NCI-H774 (cell line): ENCODE data around the gene DGKK.
"Not testable (repeated sequence)": the region's sequence is repeated elsewhere in the genome, so short reads cannot be mapped to it uniquely, and the experiment has no call there.

Experiments used
- DNase-seq: peaks from one replicate; lab custom pipeline; 2025; lab: John Stamatoyannopoulos, UW

DGKK gene

GRCh38 chrX:50431623-50432022, 39.0 kb downstream of the DGKK start:
- DNase-seq = no peak

GRCh38 chrX:50430917-50431575, 39.6 kb downstream of the DGKK start:
- no peak for DNase-seq

- DNase-seq = no peak
Measured at GRCh38 chrX:50428174-50428573, 42.5 kb downstream of the DGKK start.

DNA sequence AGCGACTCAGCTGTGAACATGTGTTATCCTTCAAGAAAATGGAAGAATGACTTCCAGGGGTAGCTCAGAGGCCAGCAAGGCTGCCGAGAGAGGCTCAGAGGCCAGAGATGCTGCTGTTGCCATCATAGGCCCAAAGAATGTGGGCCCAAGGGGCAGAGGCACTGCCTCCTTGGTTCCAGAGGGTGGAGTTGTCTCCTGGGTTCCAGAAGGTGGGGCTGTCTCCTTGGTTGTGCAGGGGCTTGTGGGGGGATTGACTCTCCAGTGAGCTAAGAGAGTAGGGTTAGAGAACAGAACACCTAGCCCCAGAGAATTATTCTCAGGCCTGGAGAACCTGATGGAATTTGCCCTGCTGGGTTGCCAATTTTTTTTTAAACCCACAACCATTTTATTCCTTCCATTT, 62.6 kb downstream of the DGKK start:
- DNase-seq = no peak

DNA sequence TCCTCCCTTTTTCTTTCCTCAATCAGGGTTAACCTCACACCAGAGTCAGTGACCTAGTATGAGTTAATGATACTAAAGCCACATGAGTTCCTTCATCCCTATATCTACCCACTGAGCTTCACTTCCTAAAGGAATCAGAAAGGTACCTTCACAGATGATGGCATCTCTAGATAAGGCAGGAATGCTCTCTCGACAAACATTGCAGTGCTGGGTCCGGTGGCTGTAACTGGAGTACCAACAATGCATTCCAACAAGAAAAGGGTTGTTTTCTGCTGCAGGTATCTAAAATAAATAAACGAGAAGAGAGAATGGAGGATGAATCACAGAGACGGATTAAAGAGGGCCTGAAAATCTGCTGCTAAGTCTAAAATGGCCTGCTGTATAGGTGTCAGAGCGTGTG, 66.7 kb downstream of the DGKK start:
- no peak for DNase-seq

DNA sequence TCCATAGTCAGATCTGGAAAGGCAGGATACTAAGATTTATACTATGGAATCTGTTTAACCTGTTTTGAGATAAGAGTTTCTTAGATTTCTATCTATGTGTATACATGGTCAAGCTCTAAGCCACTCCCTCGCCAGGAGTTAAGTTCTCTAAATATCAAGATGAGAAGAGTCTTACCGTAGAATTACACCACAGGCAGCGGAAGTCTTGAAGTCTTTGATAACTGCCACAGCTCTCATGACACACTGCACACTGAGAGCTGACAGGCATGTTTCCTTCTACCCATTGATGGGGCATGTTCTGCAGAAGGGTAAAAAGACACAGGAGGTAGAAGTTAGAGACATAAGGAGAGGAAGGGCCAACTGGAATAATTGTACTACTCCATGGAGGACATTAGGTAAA, 67.7 kb downstream of the DGKK start:
- no peak for DNase-seq

- DNase-seq = no peak
Measured at GRCh38 chrX:50393902-50394301, 76.7 kb downstream of the DGKK start.

- DNase-seq = no peak
Measured at GRCh38 chrX:50386520-50386919, 84.1 kb downstream of the DGKK start.

GRCh38 chrX:50381729-50382415, 88.8 kb downstream of the DGKK start:
- DNase-seq = no peak

DNA sequence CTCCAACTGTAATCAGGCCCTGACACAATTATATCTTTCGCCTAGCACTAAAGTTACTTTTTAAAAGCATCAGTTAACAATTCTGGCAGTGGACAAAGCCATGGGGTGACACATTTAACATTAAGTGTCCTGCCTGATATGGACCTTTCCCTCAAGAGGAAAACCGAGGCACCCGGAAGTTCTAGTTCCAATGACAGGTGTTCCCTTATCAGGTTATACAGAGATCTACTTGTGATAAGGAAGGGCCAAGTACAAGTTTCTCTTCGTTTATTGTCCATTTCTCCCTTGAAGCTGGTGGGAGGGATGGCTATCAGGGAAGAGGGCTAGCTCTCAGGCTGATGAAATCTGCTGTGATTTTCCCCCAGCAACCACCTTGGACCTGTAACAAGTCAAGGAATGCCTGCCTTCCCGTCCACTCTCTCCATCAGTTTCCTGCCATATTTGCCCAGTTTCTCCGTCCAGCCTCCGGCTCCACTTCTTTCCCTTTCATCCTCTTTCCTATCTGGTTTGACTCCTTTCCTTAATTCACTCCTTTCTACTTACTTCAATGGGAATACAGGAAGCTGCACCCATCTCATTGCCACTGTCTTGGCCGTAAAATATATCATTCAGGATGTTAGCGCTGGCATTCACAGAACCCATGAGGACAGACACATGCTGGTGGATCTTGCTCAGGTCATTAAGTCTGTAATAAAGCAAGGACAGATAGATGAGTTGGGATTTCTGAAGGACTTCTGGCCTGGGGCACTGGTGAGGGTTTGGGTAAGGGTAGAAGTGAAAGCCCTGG, 95.0 kb downstream of the DGKK start:
- no peak for DNase-seq

DNA sequence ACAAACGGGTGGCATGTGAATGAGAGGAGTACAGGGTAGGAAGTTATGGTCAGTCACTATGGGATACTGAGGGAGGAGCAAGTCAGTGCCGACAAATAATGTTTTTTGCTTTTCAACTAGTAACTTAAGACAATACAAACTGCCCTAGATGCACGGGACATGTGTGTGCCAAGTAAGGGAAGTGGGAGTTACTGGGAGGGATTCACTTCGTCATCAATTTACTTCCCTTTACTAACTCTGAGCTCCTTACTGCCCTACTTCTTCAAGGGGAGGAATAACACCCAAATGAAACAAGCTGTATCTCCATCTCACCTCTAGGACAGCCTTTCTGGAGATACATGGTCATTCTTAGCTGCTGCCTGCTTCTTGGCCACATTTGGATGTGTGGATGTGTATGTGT, 97.7 kb downstream of the DGKK start:
- no peak for DNase-seq

DNA sequence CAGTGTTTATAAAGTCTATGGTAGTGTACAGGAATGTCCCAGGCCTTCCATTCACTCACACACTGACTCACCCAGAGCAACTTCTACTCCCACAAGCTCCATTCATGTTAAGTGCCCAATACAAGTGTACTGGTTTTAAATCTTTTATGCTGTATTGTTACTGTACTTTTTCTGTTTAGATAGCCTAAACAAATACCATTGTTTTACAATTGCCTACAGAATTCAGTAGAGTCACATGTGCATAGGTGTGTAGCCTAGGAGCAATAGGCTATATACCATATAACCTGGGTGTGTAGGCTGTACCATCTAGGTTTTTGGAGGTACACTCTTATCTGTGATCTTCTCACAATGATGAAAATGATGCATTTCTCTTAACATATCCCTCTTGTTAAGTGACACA, 126.7 kb downstream of the DGKK start:
- no peak for DNase-seq

DNA sequence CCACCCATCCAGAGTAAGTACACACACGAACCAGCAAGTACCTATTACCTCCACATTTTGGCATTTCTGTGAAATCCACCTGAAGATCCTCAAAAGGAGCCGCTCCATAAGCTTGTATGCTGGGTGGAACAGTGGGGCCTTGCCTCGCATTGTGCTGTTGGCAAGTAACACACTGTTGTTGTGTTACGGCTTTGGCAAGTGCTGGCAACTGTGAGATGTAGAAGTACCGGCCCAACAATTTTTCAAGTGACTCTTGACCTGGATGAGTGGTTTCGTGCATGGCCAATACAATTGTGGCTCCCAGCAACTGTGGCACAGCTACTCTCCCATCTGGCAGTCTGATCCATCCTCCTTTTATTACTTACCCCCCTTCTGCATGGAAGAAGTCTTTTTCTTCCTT, 137.3 kb downstream of the DGKK start:
- no peak for DNase-seq

DNA sequence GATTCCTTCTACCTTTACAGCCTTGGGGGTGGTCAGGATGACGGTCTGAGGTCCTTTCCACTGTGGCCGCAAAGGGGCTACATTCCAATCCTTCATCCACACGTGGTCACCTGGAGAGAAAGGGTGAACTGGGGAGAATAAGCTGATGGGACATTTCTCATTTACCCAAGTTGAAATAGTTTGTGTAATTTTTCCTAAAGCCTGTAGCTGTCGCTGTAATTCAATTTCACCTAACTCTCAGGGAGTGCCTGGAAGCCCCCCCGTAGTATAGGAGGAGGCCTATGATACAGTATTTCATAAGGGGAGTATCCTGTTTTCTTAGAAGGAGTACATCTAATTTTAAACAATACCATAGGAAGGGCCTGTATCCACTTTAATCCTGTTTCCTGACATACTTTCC, 138.0 kb downstream of the DGKK start:
- not testable (repeated sequence) for DNase-seq

DNA sequence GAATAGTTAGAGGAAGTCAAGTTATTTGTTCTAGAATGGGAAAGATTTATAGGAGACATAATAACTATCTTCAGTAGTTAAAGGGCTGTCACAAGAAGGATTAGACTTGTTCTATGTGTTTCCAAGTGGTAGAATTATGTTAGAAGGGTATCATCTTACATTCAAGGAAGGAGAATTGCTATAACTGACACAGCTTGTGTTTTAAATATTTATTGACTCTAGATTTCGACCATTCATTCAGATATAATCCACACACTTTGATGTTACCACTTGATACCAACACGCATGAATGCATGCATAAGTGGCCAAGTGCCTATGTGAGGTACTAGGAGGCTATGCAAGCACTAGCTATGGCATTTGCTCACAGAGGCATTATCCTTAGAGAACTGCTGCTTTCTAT, 143.4 kb downstream of the DGKK start:
- DNase-seq = no peak
